Activated CD8-positive, alpha-beta T cell treated with anti-CD3 and anti-CD28 coated beads for 36 hours (primary cell): ENCODE data around the gene KIAA1210. TPM values are rescaled to one million over a fixed set of nuclear protein-coding genes. Genes with fewer than 3 reads are reported as not detected.

ENCODE experiments used
- ATAC-seq: fragments of 200-7000 bp; cut with Tn5 transposase; one replicate; pipeline ENCODE4 v1.10.0; 2021; ENCODE audit warnings: mild to moderate bottlenecking, moderate library complexity
- CTCF ChIA-PET: fragments of 350-600 bp; sonication (Branson Sonifier 250); formaldehyde crosslinking; loops from one replicate; lab custom pipeline; 2021; ENCODE audit warnings: antibody characterized with exemption; lab: Charles Lee
- POLR2A ChIA-PET: fragments of 350-600 bp; sonication (Branson Sonifier 250); formaldehyde crosslinking; loops from one replicate; lab custom pipeline; 2021; ENCODE audit warnings: antibody characterized with exemption; lab: Charles Lee
- DNase-seq: peaks from one replicate; pipeline ENCODE4 v3.0.0-alpha.2; 2020
- H3K27ac Mint-ChIP-seq: one replicate; pipeline ENCODE4 v1.8.0; 2021; ENCODE audit warnings: mild to moderate bottlenecking, mixed read lengths
- H3K27me3 Mint-ChIP-seq: one replicate; pipeline ENCODE4 v1.8.0; 2021; ENCODE audit warnings: mixed read lengths
- H3K36me3 Mint-ChIP-seq: one replicate; pipeline ENCODE4 v1.8.0; 2021; ENCODE audit warnings: low read depth, mixed read lengths
- H3K4me1 Mint-ChIP-seq: one replicate; pipeline ENCODE4 v1.8.0; 2021; ENCODE audit warnings: low read depth, mixed read lengths
- H3K4me3 Mint-ChIP-seq: one replicate; pipeline ENCODE4 v1.8.0; 2021; ENCODE audit warnings: mild to moderate bottlenecking, moderate library complexity, mixed read lengths
- H3K9me3 Mint-ChIP-seq: one replicate; pipeline ENCODE4 v1.8.0; 2021; ENCODE audit warnings: mixed read lengths
- CTCF ChIP-seq: fragments of 200-600 bp; IDR thresholded peaks from one replicate; pipeline ENCODE4 v1.8.0; 2022; ENCODE audit warnings: antibody characterized with exemption, mild to moderate bottlenecking
- intact Hi-C: fragments of 100-400 bp; cut with micrococcal nuclease; formaldehyde crosslinking; loops from one replicate; pipeline ENCODE4 v1.10.0; 2022
- total RNA-seq, 2 experiments: library from RNA; stranded (reverse); gene quantifications; one replicate each; pipeline ENCODE4 v1.2.3, GENCODE V29; 2021

Gene KIAA1210
- total RNA-seq, 2 experiments from 2014 or later: not detected

GRCh38 chrX:119156241-119156640 lies 28.6 kb upstream of the KIAA1210 start:
- CTCF ChIA-PET: no interaction called here
- Mint-ChIP-seq H3K4me1 (no peaks in the 10 kb centered on the region), H3K27ac (no peak overlapping the region), H3K36me3 (no peaks in the 10 kb centered on the region), H3K4me3 (no peak overlapping the region), H3K27me3 (no peaks in the 10 kb centered on the region), H3K9me3 (no peaks in the 10 kb centered on the region)
- no peak for TF ChIP-seq CTCF
- intact Hi-C loops: no loop called here
- POLR2A ChIA-PET: no interaction called here
- DNase-seq (no peak), ATAC-seq (no peak)

- DNase-seq: no peak
- H3K36me3 Mint-ChIP-seq: no peaks in the 10 kb centered on the region
- no peaks in the 10 kb centered on the region for H3K4me1 Mint-ChIP-seq
- ChIA-PET POLR2A (no interaction called here), CTCF (no interaction called here)
- no peak for TF ChIP-seq CTCF
- no peak for ATAC-seq
- intact Hi-C loops: no loop called here
- no peak overlapping the region for H3K4me3 Mint-ChIP-seq
- no peak overlapping the region for H3K27ac Mint-ChIP-seq
- no peaks in the 10 kb centered on the region for H3K27me3 Mint-ChIP-seq
- H3K9me3 Mint-ChIP-seq: no peaks in the 10 kb centered on the region
Observed at GRCh38 chrX:119155416-119156035, 27.9 kb upstream of the KIAA1210 start.

GRCh38 chrX:119151051-119151380 lies 23.4 kb upstream of the KIAA1210 start:
- Mint-ChIP-seq H3K27me3 (no peaks in the 10 kb centered on the region), H3K36me3 (no peaks in the 10 kb centered on the region), H3K4me1 (no peaks in the 10 kb centered on the region), H3K4me3 (no peak overlapping the region), H3K27ac (no peak overlapping the region), H3K9me3 (no peaks in the 10 kb centered on the region)
- DNase-seq: no peak
- no peak for ATAC-seq
- intact Hi-C loops: no loop called here
- POLR2A ChIA-PET: no interaction called here
- CTCF ChIA-PET: no interaction called here
- TF ChIP-seq CTCF: no peak

- TF ChIP-seq CTCF: no peak
- ChIA-PET POLR2A (no interaction called here), CTCF (no interaction called here)
- Mint-ChIP-seq H3K4me1 (no peaks in the 10 kb centered on the region), H3K4me3 (no peak overlapping the region), H3K9me3 (no peaks in the 10 kb centered on the region), H3K27me3 (no peaks in the 10 kb centered on the region), H3K36me3 (no peaks in the 10 kb centered on the region), H3K27ac (no peak overlapping the region)
- DNase-seq (no peak), ATAC-seq (no peak)
- intact Hi-C loops: no loop called here
Observed at GRCh38 chrX:119150163-119151050, 22.8 kb upstream of the KIAA1210 start.

GRCh38 chrX:119147486-119147885 lies 19.9 kb upstream of the KIAA1210 start:
- ATAC-seq (no peak), DNase-seq (no peak)
- H3K27ac Mint-ChIP-seq: no peak overlapping the region
- no peaks in the 10 kb centered on the region for H3K9me3 Mint-ChIP-seq
- H3K36me3 Mint-ChIP-seq: no peaks in the 10 kb centered on the region
- no peaks in the 10 kb centered on the region for H3K27me3 Mint-ChIP-seq
- intact Hi-C loops: loop anchor here (10.0 kb wide), 1 partner anchor 117 kb away; no protein-coding TSS in a partner anchor
- ChIA-PET POLR2A (no interaction called here), CTCF (no interaction called here)
- H3K4me1 Mint-ChIP-seq: no peaks in the 10 kb centered on the region
- TF ChIP-seq CTCF: no peak
- H3K4me3 Mint-ChIP-seq: no peak overlapping the region
